GM23338 (cell line): Measurements from ENCODE around the gene PLPP6. TPM values are rescaled to one million over a fixed set of nuclear protein-coding genes. Genes with fewer than 3 reads are reported as not detected.

Experiments
- ATAC-seq: fragments of 200-7000 bp; cut with Tn5 transposase; 3 replicates; pipeline ENCODE4 v1.9.1; 2020
- DNase-seq: peaks from one replicate; pipeline ENCODE4 v3.0.0-alpha.2; 2015; ENCODE audit warnings: low spot score
- H2AFZ ChIP-seq: fragments of 200-600 bp; sonication (generic); 2 replicates; pipeline ENCODE4 v1.8.0; 2016; ENCODE audit warnings: antibody characterized with exemption, mild to moderate bottlenecking, moderate library complexity
- H3F3A ChIP-seq: fragments of 200-600 bp; sonication (generic); replicated peaks from 2 replicates; pipeline ENCODE4 v1.8.0; 2017; ENCODE audit warnings: antibody characterized with exemption, mixed run types, low read depth
- H3K27ac ChIP-seq: fragments of 200-600 bp; sonication (generic); 2 replicates; pipeline ENCODE4 v1.6.1; 2016; ENCODE audit warnings: low read depth
- H3K27me3 ChIP-seq: fragments of 200-600 bp; sonication (generic); 2 replicates; pipeline ENCODE4 v1.8.0; 2016; ENCODE audit warnings: mild to moderate bottlenecking, mixed run types, moderate library complexity; ENCODE audit not compliant: insufficient read depth
- H3K36me3 ChIP-seq: fragments of 200-600 bp; sonication (generic); 2 replicates; pipeline ENCODE4 v1.8.0; 2016; ENCODE audit warnings: mild to moderate bottlenecking; ENCODE audit not compliant: insufficient read depth
- H3K4me1 ChIP-seq: fragments of 200-600 bp; sonication (generic); 2 replicates; pipeline ENCODE4 v1.8.0; 2016; ENCODE audit warnings: mild to moderate bottlenecking, moderate library complexity; ENCODE audit not compliant: insufficient read depth
- H3K4me2 ChIP-seq: fragments of 200-600 bp; sonication (generic); 2 replicates; pipeline ENCODE4 v1.7.1; 2017; ENCODE audit warnings: mixed run types
- H3K4me3 ChIP-seq: fragments of 200-600 bp; sonication (generic); 2 replicates; pipeline ENCODE4 v1.6.1; 2016; ENCODE audit warnings: mixed run types
- H3K79me2 ChIP-seq: fragments of 200-600 bp; sonication (generic); replicated peaks from 2 replicates; pipeline ENCODE4 v1.8.0; 2017; ENCODE audit warnings: mild to moderate bottlenecking; ENCODE audit not compliant: insufficient read depth
- H3K9me2 ChIP-seq: fragments of 200-600 bp; sonication (generic); 2 replicates; pipeline ENCODE4 v1.8.0; 2017; ENCODE audit not compliant: insufficient read depth
- H4K20me1 ChIP-seq: fragments of 200-600 bp; sonication (generic); replicated peaks from 2 replicates; pipeline ENCODE4 v1.8.0; 2017; ENCODE audit warnings: mild to moderate bottlenecking; ENCODE audit not compliant: insufficient read depth
- H3K27ac Mint-ChIP-seq: 2 replicates; pipeline ENCODE4 v1.8.0; 2020; ENCODE audit warnings: inconsistent platforms, mild to moderate bottlenecking, moderate library complexity, mixed read lengths
- H3K27me3 Mint-ChIP-seq: 3 replicates; pipeline ENCODE4 v1.8.0; 2022; ENCODE audit warnings: low read depth, mild to moderate bottlenecking, moderate library complexity, mixed read lengths, inconsistent platforms; ENCODE audit not compliant: insufficient read depth, poor library complexity
- H3K36me3 Mint-ChIP-seq: 3 replicates; pipeline ENCODE4 v1.8.0; 2021; ENCODE audit warnings: low read depth, mild to moderate bottlenecking, inconsistent platforms, moderate library complexity, mixed read lengths
- H3K4me1 Mint-ChIP-seq: 3 replicates; pipeline ENCODE4 v1.8.0; 2020; ENCODE audit warnings: mild to moderate bottlenecking, inconsistent platforms, mixed read lengths
- H3K4me3 Mint-ChIP-seq: 3 replicates; pipeline ENCODE4 v1.8.0; 2021; ENCODE audit warnings: moderate library complexity, mild to moderate bottlenecking, inconsistent platforms, mixed read lengths
- H3K9me3 Mint-ChIP-seq: 3 replicates; pipeline ENCODE4 v1.8.0; 2020; ENCODE audit warnings: moderate library complexity, mild to moderate bottlenecking, inconsistent platforms, mixed read lengths
- CREB1 ChIP-seq: fragments of 250-450 bp; sonication (Bioruptor Pico); IDR thresholded peaks from 2 replicates; pipeline ENCODE4 v1.5.0; 2020; ENCODE audit warnings: low read depth, mild to moderate bottlenecking, moderate library complexity
- EZH2 ChIP-seq: fragments of 200-600 bp; sonication (generic); IDR thresholded peaks from one replicate; pipeline ENCODE4 v1.8.0; 2017; ENCODE audit warnings: antibody characterized with exemption, mild to moderate bottlenecking, low read depth; ENCODE audit not compliant: unreplicated experiment
- JUNB ChIP-seq: IDR thresholded peaks from one replicate; pipeline ENCODE4 v1.6.1; 2016; ENCODE audit warnings: antibody characterized with exemption; ENCODE audit not compliant: unreplicated experiment
- NANOG ChIP-seq: IDR thresholded peaks from 2 replicates; pipeline ENCODE4 v1.6.1; 2016; ENCODE audit warnings: antibody characterized with exemption, borderline replicate concordance
- POLR2AphosphoS5 ChIP-seq: IDR thresholded peaks from 2 replicates; pipeline ENCODE4 v1.6.1; 2016; ENCODE audit warnings: antibody characterized with exemption, low read depth
- ZNF331 ChIP-seq: fragments of 250-450 bp; sonication (Bioruptor Pico); IDR thresholded peaks from 2 replicates; pipeline ENCODE4 v1.5.0; 2020; ENCODE audit warnings: low read depth, mild to moderate bottlenecking, moderate library complexity
- polyA plus RNA-seq: library from polyadenylated mRNA; unstranded; fragments of >200 nt; fragmentation: Nextera tagmentation; extraction: Ambion mirVana; gene quantifications from 2 replicates; pipeline ENCODE4 v1.2.1, GENCODE V29; 2016
- total RNA-seq: library from RNA; depleted of rRNA; stranded (reverse); fragments of >200 nt; shearing (Covaris generic); gene quantifications from 2 replicates; pipeline ENCODE4 v1.2.3, GENCODE V29; 2014
- TF ChIP-seq, protein P1 (sequence below), 2 experiments: fragments of 200-600 bp in 1 of 2; sonication (generic) in 1 of 2; conservative IDR thresholded peaks; 2 replicates each; pipeline versions ENCODE4 v1.5.1 to v1.6.1; 2016 to 2017; ENCODE audit warnings: antibody characterized with exemption in 2 of 2, low read depth in 2 of 2, mild to moderate bottlenecking in 2 of 2, moderate library complexity in 1 of 2
- TF ChIP-seq, protein P2 (sequence below): fragments of 250-450 bp; sonication (Bioruptor Pico); IDR thresholded peaks from 2 replicates; pipeline ENCODE4 v1.5.0; 2020; ENCODE audit warnings: mild to moderate bottlenecking, moderate library complexity

Gene PLPP6
- total and polyA plus RNA-seq, 2 experiments from 2014 or later = 6.3 to 13.2 TPM

DNA sequence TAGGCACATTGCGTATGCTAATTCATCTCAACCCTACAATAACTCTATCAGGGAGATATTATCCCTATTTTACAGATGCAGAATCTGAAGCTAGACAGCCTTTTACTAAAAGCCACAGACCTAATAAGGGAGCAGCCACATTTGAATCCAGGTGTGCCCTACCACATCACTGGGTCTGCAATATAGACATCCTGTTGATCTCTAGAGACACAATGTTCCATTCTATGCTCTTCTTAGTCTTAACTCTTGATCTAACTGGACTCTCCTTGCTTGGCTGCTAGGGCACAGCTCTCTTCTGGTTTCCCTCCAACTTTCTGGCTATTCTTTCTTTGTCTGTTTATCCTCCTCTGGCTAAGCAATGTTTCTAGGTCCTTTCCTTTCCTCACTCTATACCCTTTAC is 5.6 kb downstream of the PLPP6 start (continued):
- TF ChIP-seq, protein P1, sequence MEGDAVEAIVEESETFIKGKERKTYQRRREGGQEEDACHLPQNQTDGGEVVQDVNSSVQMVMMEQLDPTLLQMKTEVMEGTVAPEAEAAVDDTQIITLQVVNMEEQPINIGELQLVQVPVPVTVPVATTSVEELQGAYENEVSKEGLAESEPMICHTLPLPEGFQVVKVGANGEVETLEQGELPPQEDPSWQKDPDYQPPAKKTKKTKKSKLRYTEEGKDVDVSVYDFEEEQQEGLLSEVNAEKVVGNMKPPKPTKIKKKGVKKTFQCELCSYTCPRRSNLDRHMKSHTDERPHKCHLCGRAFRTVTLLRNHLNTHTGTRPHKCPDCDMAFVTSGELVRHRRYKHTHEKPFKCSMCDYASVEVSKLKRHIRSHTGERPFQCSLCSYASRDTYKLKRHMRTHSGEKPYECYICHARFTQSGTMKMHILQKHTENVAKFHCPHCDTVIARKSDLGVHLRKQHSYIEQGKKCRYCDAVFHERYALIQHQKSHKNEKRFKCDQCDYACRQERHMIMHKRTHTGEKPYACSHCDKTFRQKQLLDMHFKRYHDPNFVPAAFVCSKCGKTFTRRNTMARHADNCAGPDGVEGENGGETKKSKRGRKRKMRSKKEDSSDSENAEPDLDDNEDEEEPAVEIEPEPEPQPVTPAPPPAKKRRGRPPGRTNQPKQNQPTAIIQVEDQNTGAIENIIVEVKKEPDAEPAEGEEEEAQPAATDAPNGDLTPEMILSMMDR (conservative IDR thresholded peaks at IDR 0.05; ENCODE audit: low read depth in 2 of 2) = no peak
- TF ChIP-seq JUNB (no peak), EZH2 (no peak), ZNF331 (CRISPR knock-in tag) (no peak)
- TF ChIP-seq, protein P2, sequence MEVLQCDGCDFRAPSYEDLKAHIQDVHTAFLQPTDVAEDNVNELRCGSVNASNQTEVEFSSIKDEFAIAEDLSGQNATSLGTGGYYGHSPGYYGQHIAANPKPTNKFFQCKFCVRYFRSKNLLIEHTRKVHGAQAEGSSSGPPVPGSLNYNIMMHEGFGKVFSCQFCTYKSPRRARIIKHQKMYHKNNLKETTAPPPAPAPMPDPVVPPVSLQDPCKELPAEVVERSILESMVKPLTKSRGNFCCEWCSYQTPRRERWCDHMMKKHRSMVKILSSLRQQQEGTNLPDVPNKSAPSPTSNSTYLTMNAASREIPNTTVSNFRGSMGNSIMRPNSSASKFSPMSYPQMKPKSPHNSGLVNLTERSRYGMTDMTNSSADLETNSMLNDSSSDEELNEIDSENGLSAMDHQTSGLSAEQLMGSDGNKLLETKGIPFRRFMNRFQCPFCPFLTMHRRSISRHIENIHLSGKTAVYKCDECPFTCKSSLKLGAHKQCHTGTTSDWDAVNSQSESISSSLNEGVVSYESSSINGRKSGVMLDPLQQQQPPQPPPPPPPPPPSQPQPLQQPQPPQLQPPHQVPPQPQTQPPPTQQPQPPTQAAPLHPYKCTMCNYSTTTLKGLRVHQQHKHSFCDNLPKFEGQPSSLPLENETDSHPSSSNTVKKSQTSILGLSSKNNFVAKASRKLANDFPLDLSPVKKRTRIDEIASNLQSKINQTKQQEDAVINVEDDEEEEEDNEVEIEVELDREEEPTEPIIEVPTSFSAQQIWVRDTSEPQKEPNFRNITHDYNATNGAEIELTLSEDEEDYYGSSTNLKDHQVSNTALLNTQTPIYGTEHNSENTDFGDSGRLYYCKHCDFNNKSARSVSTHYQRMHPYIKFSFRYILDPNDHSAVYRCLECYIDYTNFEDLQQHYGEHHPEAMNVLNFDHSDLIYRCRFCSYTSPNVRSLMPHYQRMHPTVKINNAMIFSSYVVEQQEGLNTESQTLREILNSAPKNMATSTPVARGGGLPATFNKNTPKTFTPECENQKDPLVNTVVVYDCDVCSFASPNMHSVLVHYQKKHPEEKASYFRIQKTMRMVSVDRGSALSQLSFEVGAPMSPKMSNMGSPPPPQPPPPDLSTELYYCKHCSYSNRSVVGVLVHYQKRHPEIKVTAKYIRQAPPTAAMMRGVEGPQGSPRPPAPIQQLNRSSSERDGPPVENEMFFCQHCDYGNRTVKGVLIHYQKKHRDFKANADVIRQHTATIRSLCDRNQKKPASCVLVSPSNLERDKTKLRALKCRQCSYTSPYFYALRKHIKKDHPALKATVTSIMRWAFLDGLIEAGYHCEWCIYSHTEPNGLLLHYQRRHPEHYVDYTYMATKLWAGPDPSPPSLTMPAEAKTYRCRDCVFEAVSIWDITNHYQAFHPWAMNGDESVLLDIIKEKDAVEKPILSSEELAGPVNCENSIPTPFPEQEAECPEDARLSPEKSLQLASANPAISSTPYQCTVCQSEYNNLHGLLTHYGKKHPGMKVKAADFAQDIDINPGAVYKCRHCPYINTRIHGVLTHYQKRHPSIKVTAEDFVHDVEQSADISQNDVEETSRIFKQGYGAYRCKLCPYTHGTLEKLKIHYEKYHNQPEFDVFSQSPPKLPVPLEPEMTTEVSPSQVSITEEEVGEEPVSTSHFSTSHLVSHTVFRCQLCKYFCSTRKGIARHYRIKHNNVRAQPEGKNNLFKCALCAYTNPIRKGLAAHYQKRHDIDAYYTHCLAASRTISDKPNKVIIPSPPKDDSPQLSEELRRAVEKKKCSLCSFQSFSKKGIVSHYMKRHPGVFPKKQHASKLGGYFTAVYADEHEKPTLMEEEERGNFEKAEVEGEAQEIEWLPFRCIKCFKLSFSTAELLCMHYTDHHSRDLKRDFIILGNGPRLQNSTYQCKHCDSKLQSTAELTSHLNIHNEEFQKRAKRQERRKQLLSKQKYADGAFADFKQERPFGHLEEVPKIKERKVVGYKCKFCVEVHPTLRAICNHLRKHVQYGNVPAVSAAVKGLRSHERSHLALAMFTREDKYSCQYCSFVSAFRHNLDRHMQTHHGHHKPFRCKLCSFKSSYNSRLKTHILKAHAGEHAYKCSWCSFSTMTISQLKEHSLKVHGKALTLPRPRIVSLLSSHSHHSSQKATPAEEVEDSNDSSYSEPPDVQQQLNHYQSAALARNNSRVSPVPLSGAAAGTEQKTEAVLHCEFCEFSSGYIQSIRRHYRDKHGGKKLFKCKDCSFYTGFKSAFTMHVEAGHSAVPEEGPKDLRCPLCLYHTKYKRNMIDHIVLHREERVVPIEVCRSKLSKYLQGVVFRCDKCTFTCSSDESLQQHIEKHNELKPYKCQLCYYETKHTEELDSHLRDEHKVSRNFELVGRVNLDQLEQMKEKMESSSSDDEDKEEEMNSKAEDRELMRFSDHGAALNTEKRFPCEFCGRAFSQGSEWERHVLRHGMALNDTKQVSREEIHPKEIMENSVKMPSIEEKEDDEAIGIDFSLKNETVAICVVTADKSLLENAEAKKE (CRISPR knock-in tag) = no peak

- Histone ChIP-seq H3K4me1 (peaks cover 34% of the 10 kb centered on the region), H3K27me3 (0 out of 2 replicates have a peak, but pooled peaks cover 2% of the 10 kb centered on the region), H3K4me3 (no peak overlapping the region), H2AFZ (no peak overlapping the region), H3K9me2 (no peaks in the 10 kb centered on the region), H4K20me1 (no peaks in the 10 kb centered on the region), H3K79me2 (peaks cover 6% of the 10 kb centered on the region; the same call in 1 of the 2 replicates), H3K4me2 (no peak overlapping the region), H3F3A (no peaks in the 10 kb centered on the region), H3K27ac (no peak overlapping the region), H3K36me3 (no peaks in the 10 kb centered on the region)
- H3K36me3 Mint-ChIP-seq = no peaks in the 10 kb centered on the region
- DNase-seq (no peak), ATAC-seq (no peak)
- H3K4me3 Mint-ChIP-seq = no peak overlapping the region
- no peaks in the 10 kb centered on the region for H3K27me3 Mint-ChIP-seq
- peaks cover 49% of the 10 kb centered on the region for H3K4me1 Mint-ChIP-seq
- no peak overlapping the region for H3K27ac Mint-ChIP-seq
- no peaks in the 10 kb centered on the region for H3K9me3 Mint-ChIP-seq
- TF ChIP-seq POLR2AphosphoS5 (no peak), EZH2 (no peak), NANOG (no peak), CREB1 (no peak), JUNB (no peak)
- TF ChIP-seq, protein P1 (conservative IDR thresholded peaks at IDR 0.05; ENCODE audit: low read depth in 2 of 2) = 0 out of 4 replicates have a peak, but pooled peaks of 1 of the 2 experiments have one; percentile 1
These were observed 6.5 kb downstream of the PLPP6 start for GRCh38 chr9:4668604-4669003.
